Activated CD4-positive, alpha-beta T cell treated with anti-CD3 and anti-CD28 coated beads, Interleukin-2, amount 50 U/mL, for 24 hours (primary cell): Measurements from ENCODE around the gene PRDX3.

Experiments
- DNase-seq, 2 donors: peaks; one replicate each; pipeline ENCODE4 v3.0.0-alpha.2; 2020; ENCODE audit warnings: low read depth in 1 of 2, low spot score in 1 of 2

Gene PRDX3

GRCh38 chr10:119131512-119132240 is 46.9 kb downstream of the PRDX3 start:
- DNase-seq = peak; percentile 13 to 34

- no peak for DNase-seq
Measured at GRCh38 chr10:119129721-119130120, 48.9 kb downstream of the PRDX3 start.

GRCh38 chr10:119125942-119126341 is 52.7 kb downstream of the PRDX3 start:
- DNase-seq = no peak

- no peak for DNase-seq
Measured at GRCh38 chr10:119120875-119121274, 57.7 kb downstream of the PRDX3 start.

- DNase-seq = no peak
Measured at GRCh38 chr10:119120413-119120867, 58.2 kb downstream of the PRDX3 start.

GRCh38 chr10:119119400-119119799 is 59.2 kb downstream of the PRDX3 start:
- DNase-seq = no peak

- no peak for DNase-seq
Measured at GRCh38 chr10:119118231-119118630, 60.4 kb downstream of the PRDX3 start.
